HG02610 (cell line): ENCODE measurements around the gene ATXN7L3B.
A peak's percentile ranks its signal among the peaks of the same experiment; 100 is the strongest.
"Not testable (repeated sequence)": the region's sequence is repeated elsewhere in the genome, so short reads cannot be mapped to it uniquely, and the experiment has no call there.

Source experiments
- ATAC-seq: cut with Tn5 transposase; IDR thresholded peaks from one replicate; pipeline ENCODE4 v1.9.1; 2021; ENCODE audit warnings: mild to moderate bottlenecking, moderate library complexity; ENCODE audit not compliant: unreplicated experiment

The ATXN7L3B gene

GRCh38 chr12:74537707-74538385, at the start of gene ATXN7L3B:
ATXN7L3B (plus strand) TSS chr12:74537835; CDS start chr12:74538113, 278 bp downstream.
- ATAC-seq, result peak; percentile 97

GRCh38 chr12:74488134-74488533, 49.5 kb upstream of the ATXN7L3B start:
- ATAC-seq, result peak; percentile 72

GRCh38 chr12:74489543-74489942, 48.1 kb upstream of the ATXN7L3B start:
- ATAC-seq, result peak; percentile 24

GRCh38 chr12:74490390-74491064, 47.1 kb upstream of the ATXN7L3B start:
- peak; percentile 70 for ATAC-seq

- no peak for ATAC-seq
These were observed 46.3 kb upstream of the ATXN7L3B start for GRCh38 chr12:74491374-74491773.

GRCh38 chr12:74499192-74499591, 38.4 kb upstream of the ATXN7L3B start:
- no peak for ATAC-seq

GRCh38 chr12:74508873-74509657, 28.6 kb upstream of the ATXN7L3B start:
- not testable (repeated sequence) for ATAC-seq

- no peak for ATAC-seq
These were observed 27.7 kb upstream of the ATXN7L3B start for GRCh38 chr12:74509886-74510285.

GRCh38 chr12:74514098-74514872, 23.4 kb upstream of the ATXN7L3B start:
- no peak for ATAC-seq

GRCh38 chr12:74515849-74516248, 21.8 kb upstream of the ATXN7L3B start:
- no peak for ATAC-seq

GRCh38 chr12:74526535-74526934, 11.1 kb upstream of the ATXN7L3B start:
- no peak for ATAC-seq

GRCh38 chr12:74527491-74527890, 10.1 kb upstream of the ATXN7L3B start:
- no peak for ATAC-seq

GRCh38 chr12:74530676-74531075, 7.0 kb upstream of the ATXN7L3B start:
- no peak for ATAC-seq

- no peak for ATAC-seq
These were observed 2.1 kb upstream of the ATXN7L3B start for GRCh38 chr12:74535536-74535935.

- ATAC-seq, result peak; percentile 62
These were observed 419 bp upstream of the ATXN7L3B start for GRCh38 chr12:74537126-74537706.

GRCh38 chr12:74538491-74539258, 1.0 kb downstream of the ATXN7L3B start:
- ATAC-seq, result peak; percentile 19

GRCh38 chr12:74539261-74539660, 1.6 kb downstream of the ATXN7L3B start:
- ATAC-seq, result no peak

- no peak for ATAC-seq
These were observed 2.3 kb downstream of the ATXN7L3B start for GRCh38 chr12:74539765-74540526.

- no peak for ATAC-seq
These were observed 3.4 kb downstream of the ATXN7L3B start for GRCh38 chr12:74541074-74541473.
